GM12878 (cell line): Measurements from ENCODE around the gene SIRT7. TPM values are rescaled to one million over a fixed set of nuclear protein-coding genes. Genes with fewer than 3 reads are reported as not detected.

Experiments
- CHD2 ChIP-seq: IDR thresholded peaks from 2 replicates; pipeline ENCODE4 v1.6.1; 2011; ENCODE audit warnings: low read depth, low read length, improper control_type of control experiment, borderline replicate concordance
- EED ChIP-seq: sonication (generic); IDR thresholded peaks from 2 replicates; pipeline ENCODE4 v1.6.1; 2016; ENCODE audit warnings: antibody characterized with exemption, low read depth
- MTA3 ChIP-seq: IDR thresholded peaks from 2 replicates; pipeline ENCODE4 v1.6.1; 2012; ENCODE audit warnings: low read length, inconsistent platforms, borderline replicate concordance
- NFIC ChIP-seq: IDR thresholded peaks from 2 replicates; pipeline ENCODE4 v1.6.1; 2012; ENCODE audit warnings: low read depth, mild to moderate bottlenecking, inconsistent platforms, low read length, moderate library complexity
- POLR2AphosphoS5 ChIP-seq: IDR thresholded peaks from 2 replicates; pipeline ENCODE4 v1.6.1; 2011; ENCODE audit warnings: mild to moderate bottlenecking, low read length, inconsistent platforms
- POU2F2 ChIP-seq: IDR thresholded peaks from 3 replicates; pipeline ENCODE4 v1.6.1; 2011; ENCODE audit warnings: low read depth, mild to moderate bottlenecking, low read length, borderline replicate concordance
- RFX5 ChIP-seq: IDR thresholded peaks from 2 replicates; pipeline ENCODE4 v1.6.1; 2011; ENCODE audit warnings: low read depth, low read length, improper control_type of control experiment
- TARDBP ChIP-seq: IDR thresholded peaks from 2 replicates; pipeline ENCODE4 v1.6.1; 2016; ENCODE audit warnings: borderline replicate concordance
- ZNF207 ChIP-seq: fragments of 450-650 bp; IDR thresholded peaks from 2 replicates; pipeline ENCODE4 v1.6.1; 2014; ENCODE audit warnings: antibody characterized with exemption, mild to moderate bottlenecking, borderline replicate concordance
- ZZZ3 ChIP-seq: IDR thresholded peaks from 2 replicates; pipeline ENCODE4 v1.6.1; 2011; ENCODE audit warnings: low read depth; ENCODE audit not compliant: control insufficient read depth, insufficient read length
- polyA plus RNA-seq, 11 experiments: library from polyadenylated mRNA; depleted of rRNA in 4 of 11; unstranded in 6 of 11; stranded (reverse) in 5 of 11; fragments of >200 nt; fragmentation: Nextera tagmentation in 4 of 11; fragmentation: Illumina TruSeq in 1 of 11; extraction: Ambion mirVana in 4 of 11; extraction: Trizol in 1 of 11; gene quantifications; 1 replicate in 1 of 11; 2 replicates in 10 of 11; pipeline versions ENCODE4 v1.2.1 to v1.2.3, GENCODE V29; 2011 to 2016; ENCODE audit warnings: inconsistent platforms in 2 of 11, missing spikeins in 2 of 11, low read depth in 1 of 11
- total RNA-seq, 4 experiments: library from RNA; depleted of rRNA in 3 of 4; stranded (reverse); fragments of >200 nt in 3 of 4; fragmentation: Illumina TruSeq in 1 of 4; extraction: Trizol in 1 of 4; gene quantifications; 2 replicates each; pipeline versions ENCODE4 v1.2.1 to v1.2.3, GENCODE V29; 2013 to 2021
- TF ChIP-seq, protein P1 (sequence below): IDR thresholded peaks from 2 replicates; pipeline ENCODE4 v1.6.1; 2012; ENCODE audit warnings: low read length, inconsistent platforms

The SIRT7 gene
- total and polyA plus RNA-seq, 10 of the 15 experiments (the other 5 are each of a cell fraction or from before 2014, with no cell fraction given), result 1.2 to 56.2 (median 22.7) TPM

DNA sequence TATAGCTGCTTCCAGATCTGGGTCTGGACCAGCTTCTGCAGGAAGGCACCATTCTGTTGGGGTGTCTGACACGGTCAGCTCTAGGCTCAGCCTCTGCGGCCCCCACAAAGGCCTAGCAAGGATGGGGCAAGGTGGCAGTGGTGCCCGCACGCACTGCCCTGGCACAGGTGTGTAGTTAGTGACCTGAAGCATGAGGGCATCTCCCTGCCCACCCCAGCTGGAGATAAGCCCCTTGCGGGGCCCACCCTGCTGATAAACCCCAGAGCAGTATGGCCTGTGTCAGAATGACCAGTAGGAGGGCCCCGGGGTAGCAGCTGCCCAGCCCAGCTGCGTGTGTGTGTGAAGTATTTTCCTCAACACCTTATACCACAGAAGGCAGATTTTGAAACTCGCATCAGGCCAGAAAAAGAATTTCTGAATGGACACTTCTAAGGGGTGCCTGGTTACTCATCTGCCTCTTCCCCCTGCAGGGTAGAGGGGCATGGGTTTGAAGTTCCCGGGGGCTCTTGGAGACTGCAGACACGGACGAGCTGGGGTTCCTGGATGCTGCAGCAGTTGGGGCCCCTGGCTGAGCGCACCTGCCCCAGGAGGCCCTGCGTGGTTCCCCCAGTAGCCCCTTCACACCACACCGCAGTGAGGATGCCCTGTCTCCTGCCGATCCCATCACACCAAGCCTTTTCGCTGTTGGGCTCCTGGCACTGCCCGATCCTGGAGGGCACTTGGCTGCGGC, 51.4 kb downstream of the SIRT7 start (continued):
- TF ChIP-seq EED, result no peak
- no peak for TF ChIP-seq RFX5
- TF ChIP-seq, protein P1, sequence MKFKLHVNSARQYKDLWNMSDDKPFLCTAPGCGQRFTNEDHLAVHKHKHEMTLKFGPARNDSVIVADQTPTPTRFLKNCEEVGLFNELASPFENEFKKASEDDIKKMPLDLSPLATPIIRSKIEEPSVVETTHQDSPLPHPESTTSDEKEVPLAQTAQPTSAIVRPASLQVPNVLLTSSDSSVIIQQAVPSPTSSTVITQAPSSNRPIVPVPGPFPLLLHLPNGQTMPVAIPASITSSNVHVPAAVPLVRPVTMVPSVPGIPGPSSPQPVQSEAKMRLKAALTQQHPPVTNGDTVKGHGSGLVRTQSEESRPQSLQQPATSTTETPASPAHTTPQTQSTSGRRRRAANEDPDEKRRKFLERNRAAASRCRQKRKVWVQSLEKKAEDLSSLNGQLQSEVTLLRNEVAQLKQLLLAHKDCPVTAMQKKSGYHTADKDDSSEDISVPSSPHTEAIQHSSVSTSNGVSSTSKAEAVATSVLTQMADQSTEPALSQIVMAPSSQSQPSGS, result peak; percentile 39; the same call in 1 of the 2 replicates
- peak; percentile 24; the same call in 1 of the 2 replicates for TF ChIP-seq CHD2
- peak; percentile 47; the same call in 2 of the 3 replicates for TF ChIP-seq POU2F2
- TF ChIP-seq MTA3, result peak; percentile 49
- TF ChIP-seq NFIC, result 0 out of 2 replicates have a peak, but pooled peaks have one; percentile 15
- peak; percentile 77 for TF ChIP-seq POLR2AphosphoS5
- TF ChIP-seq ZZZ3, result no peak
- TF ChIP-seq ZNF207, result no peak
- peak; percentile 30; the same call in 1 of the 2 replicates for TF ChIP-seq TARDBP
